OCI-LY1 (cell line): ENCODE measurements around the gene CHRD.

Source experiments
- CTCF ChIP-seq: fragments of 200-600 bp; sonication (generic), shearing (Covaris generic); IDR thresholded peaks from 2 replicates; pipeline ENCODE4 v1.5.1; 2017; ENCODE audit warnings: mild to moderate bottlenecking, antibody characterized with exemption, low read length, moderate library complexity, mixed read lengths
- EZH2 ChIP-seq: fragments of 200-600 bp; sonication (generic), shearing (Covaris generic); IDR thresholded peaks from 2 replicates; pipeline ENCODE4 v1.8.0; 2017; ENCODE audit warnings: borderline replicate concordance, mixed run types, mild to moderate bottlenecking, antibody characterized with exemption, low read length, moderate library complexity, mixed read lengths

- no peak for TF ChIP-seq EZH2
- no peak for TF ChIP-seq CTCF
Measured at GRCh38 chr3:184386047-184386806, 6.4 kb downstream of the CHRD start.
